Esophagus muscularis mucosa (tissue), 4 donors: ENCODE data around the gene FPR2.

Source experiments
- EP300 ChIP-seq: sonication (generic); formaldehyde crosslinking; IDR thresholded peaks from one replicate; pipeline ENCODE4 v1.6.1; 2017; ENCODE audit warnings: antibody characterized with exemption
- POLR2A ChIP-seq: fragments of 450-650 bp; IDR thresholded peaks from one replicate; pipeline ENCODE4 v1.6.1; 2017; ENCODE audit warnings: antibody characterized with exemption, moderate library complexity, mild to moderate bottlenecking, low read depth
- POLR2AphosphoS5 ChIP-seq, 2 donors: sonication (generic); formaldehyde crosslinking; IDR thresholded peaks; one replicate each; pipeline ENCODE4 v1.6.1; 2017; ENCODE audit warnings: antibody characterized with exemption in 2 of 2
- TF ChIP-seq, protein P1 (sequence below), 3 experiments: fragments of 200-600 bp in 2 of 3; fragments of 450-650 bp in 1 of 3; sonication (generic) in 2 of 3; IDR thresholded peaks; one replicate each; pipeline ENCODE4 v1.5.1; 2017 to 2019; ENCODE audit warnings: antibody characterized with exemption in 3 of 3, mild to moderate bottlenecking in 2 of 3, moderate library complexity in 1 of 3

DNA sequence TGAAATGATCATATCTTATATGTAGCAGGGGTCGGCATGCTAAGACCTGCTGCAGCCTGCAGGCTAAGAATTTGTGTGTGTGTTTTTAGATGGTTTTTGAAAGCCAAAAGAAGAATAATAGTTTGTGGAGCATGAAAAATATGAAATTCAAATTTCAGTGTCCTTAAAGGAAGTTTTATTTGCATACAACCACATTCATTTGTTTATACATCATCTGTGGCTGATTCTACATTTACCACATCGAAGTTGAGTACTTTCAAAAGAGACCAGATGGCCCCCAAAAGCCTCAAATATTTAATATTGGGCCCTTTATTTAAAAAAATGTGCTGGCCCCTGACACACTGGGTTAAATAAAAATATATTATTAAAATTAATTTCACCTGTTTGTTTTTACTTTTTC lies 38.5 kb upstream of the FPR2 start:
- TF ChIP-seq, protein P1, sequence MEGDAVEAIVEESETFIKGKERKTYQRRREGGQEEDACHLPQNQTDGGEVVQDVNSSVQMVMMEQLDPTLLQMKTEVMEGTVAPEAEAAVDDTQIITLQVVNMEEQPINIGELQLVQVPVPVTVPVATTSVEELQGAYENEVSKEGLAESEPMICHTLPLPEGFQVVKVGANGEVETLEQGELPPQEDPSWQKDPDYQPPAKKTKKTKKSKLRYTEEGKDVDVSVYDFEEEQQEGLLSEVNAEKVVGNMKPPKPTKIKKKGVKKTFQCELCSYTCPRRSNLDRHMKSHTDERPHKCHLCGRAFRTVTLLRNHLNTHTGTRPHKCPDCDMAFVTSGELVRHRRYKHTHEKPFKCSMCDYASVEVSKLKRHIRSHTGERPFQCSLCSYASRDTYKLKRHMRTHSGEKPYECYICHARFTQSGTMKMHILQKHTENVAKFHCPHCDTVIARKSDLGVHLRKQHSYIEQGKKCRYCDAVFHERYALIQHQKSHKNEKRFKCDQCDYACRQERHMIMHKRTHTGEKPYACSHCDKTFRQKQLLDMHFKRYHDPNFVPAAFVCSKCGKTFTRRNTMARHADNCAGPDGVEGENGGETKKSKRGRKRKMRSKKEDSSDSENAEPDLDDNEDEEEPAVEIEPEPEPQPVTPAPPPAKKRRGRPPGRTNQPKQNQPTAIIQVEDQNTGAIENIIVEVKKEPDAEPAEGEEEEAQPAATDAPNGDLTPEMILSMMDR (IDR thresholded peaks at IDR 0.05), result no peak
- TF ChIP-seq POLR2A (no peak), POLR2AphosphoS5 (IDR thresholded peaks at IDR 0.05) (no peak), EP300 (no peak)
